ENCODE measurements around the gene MAGI1.
A peak's percentile ranks its signal among the peaks of the same experiment; 100 is the strongest.

Gene MAGI1

GRCh38 chr3:65907232-65908130, 131.2 kb downstream of the MAGI1 start:
- Histone ChIP-seq H3K56ac (ENCODE audit: low read length) (peak overlapping the region; percentile 17), H2BK15ac (replicated peaks; ENCODE audit: low read depth) (no peak overlapping the region), H3K9ac (ENCODE audit: low read length) (no peak overlapping the region), H2AK5ac (ENCODE audit: low read length) (no peak overlapping the region), H4K8ac (ENCODE audit: low read depth, low read length) (no peak overlapping the region), H3K4me2 (ENCODE audit: low read length) (no peak overlapping the region), H3K4me1 (ENCODE audit: control insufficient read depth, low read depth, low read length) (peaks cover 7% of the 10 kb centered on the region), H3K79me2 (ENCODE audit: control insufficient read depth, insufficient read depth, low read length) (peaks cover 7% of the 10 kb centered on the region), H3K27ac (ENCODE audit: low read depth, low read length) (no peak overlapping the region), H3K36me3 (ENCODE audit: control insufficient read depth, insufficient read depth, low read length) (no peaks in the 10 kb centered on the region), H4K5ac (ENCODE audit: low read length) (no peak overlapping the region), H3K27me3 (ENCODE audit: insufficient read depth, low read length, poor library complexity) (no peaks in the 10 kb centered on the region), H2BK5ac (ENCODE audit: low read length) (no peak overlapping the region), H3K23ac (ENCODE audit: low read length) (no peak overlapping the region), H3K79me1 (ENCODE audit: low read length) (no peaks in the 10 kb centered on the region), H3K18ac (ENCODE audit: low read length) (no peak overlapping the region), H2BK120ac (ENCODE audit: low read depth, low read length) (no peak overlapping the region), H3K4ac (ENCODE audit: low read depth, low read length) (peak overlapping the region; percentile 55), H3K4me3 (ENCODE audit: low read length) (no peak overlapping the region)
- WGBS (ENCODE audit: extremely low coverage, insufficient coverage, low lambda C conversion rate), result no CpG with 5 or more reads among the region's 9 CpGs
- peak; percentile 83 for DNase-seq

GRCh38 chr3:65905771-65906170, 132.9 kb downstream of the MAGI1 start:
- Histone ChIP-seq H2BK5ac (ENCODE audit: low read length) (no peak overlapping the region), H3K27me3 (ENCODE audit: insufficient read depth, low read length, poor library complexity) (no peaks in the 10 kb centered on the region), H3K18ac (ENCODE audit: low read length) (no peak overlapping the region), H2AK5ac (ENCODE audit: low read length) (no peak overlapping the region), H3K79me2 (ENCODE audit: control insufficient read depth, insufficient read depth, low read length) (peaks cover 7% of the 10 kb centered on the region), H3K9ac (ENCODE audit: low read length) (no peak overlapping the region), H2BK15ac (replicated peaks; ENCODE audit: low read depth) (no peak overlapping the region), H4K8ac (ENCODE audit: low read depth, low read length) (no peak overlapping the region), H3K56ac (ENCODE audit: low read length) (no peak overlapping the region), H3K4me2 (ENCODE audit: low read length) (no peak overlapping the region), H3K4ac (ENCODE audit: low read depth, low read length) (no peak overlapping the region), H2BK120ac (ENCODE audit: low read depth, low read length) (no peak overlapping the region), H3K27ac (ENCODE audit: low read depth, low read length) (no peak overlapping the region), H3K36me3 (ENCODE audit: control insufficient read depth, insufficient read depth, low read length) (no peaks in the 10 kb centered on the region), H3K4me3 (ENCODE audit: low read length) (no peak overlapping the region), H3K23ac (ENCODE audit: low read length) (no peak overlapping the region), H4K5ac (ENCODE audit: low read length) (no peak overlapping the region), H3K79me1 (ENCODE audit: low read length) (peaks cover 2% of the 10 kb centered on the region), H3K4me1 (ENCODE audit: control insufficient read depth, low read depth, low read length) (peaks cover 11% of the 10 kb centered on the region)
- no CpG with 5 or more reads among the region's 2 CpGs for WGBS (ENCODE audit: extremely low coverage, insufficient coverage, low lambda C conversion rate)
- no peak for DNase-seq

GRCh38 chr3:65904016-65904415, 134.7 kb downstream of the MAGI1 start:
- Histone ChIP-seq H3K18ac (ENCODE audit: low read length) (no peak overlapping the region), H2BK120ac (ENCODE audit: low read depth, low read length) (no peak overlapping the region), H3K4me3 (ENCODE audit: low read length) (no peak overlapping the region), H2BK5ac (ENCODE audit: low read length) (no peak overlapping the region), H3K23ac (ENCODE audit: low read length) (no peak overlapping the region), H3K79me1 (ENCODE audit: low read length) (peaks cover 5% of the 10 kb centered on the region), H3K36me3 (ENCODE audit: control insufficient read depth, insufficient read depth, low read length) (no peaks in the 10 kb centered on the region), H4K8ac (ENCODE audit: low read depth, low read length) (no peak overlapping the region), H3K56ac (ENCODE audit: low read length) (no peak overlapping the region), H3K9ac (ENCODE audit: low read length) (no peak overlapping the region), H3K4me2 (ENCODE audit: low read length) (no peak overlapping the region), H4K5ac (ENCODE audit: low read length) (no peak overlapping the region), H2BK15ac (replicated peaks; ENCODE audit: low read depth) (no peak overlapping the region), H3K27ac (ENCODE audit: low read depth, low read length) (no peak overlapping the region), H3K79me2 (ENCODE audit: control insufficient read depth, insufficient read depth, low read length) (peaks cover 9% of the 10 kb centered on the region), H3K4me1 (ENCODE audit: control insufficient read depth, low read depth, low read length) (peaks cover 11% of the 10 kb centered on the region), H3K4ac (ENCODE audit: low read depth, low read length) (no peak overlapping the region), H3K27me3 (ENCODE audit: insufficient read depth, low read length, poor library complexity) (no peaks in the 10 kb centered on the region), H2AK5ac (ENCODE audit: low read length) (no peak overlapping the region)
- no peak for DNase-seq

- WGBS (ENCODE audit: extremely low coverage, insufficient coverage, low lambda C conversion rate), result no CpG with 5 or more reads among the region's 8 CpGs
- Histone ChIP-seq H2BK120ac (ENCODE audit: low read depth, low read length) (no peak overlapping the region), H3K27ac (ENCODE audit: low read depth, low read length) (peak overlapping the region; percentile 54), H3K4ac (ENCODE audit: low read depth, low read length) (no peak overlapping the region), H2AK5ac (ENCODE audit: low read length) (no peak overlapping the region), H3K9ac (ENCODE audit: low read length) (peak overlapping the region; percentile 36), H2BK15ac (replicated peaks; ENCODE audit: low read depth) (no peak overlapping the region), H4K5ac (ENCODE audit: low read length) (no peak overlapping the region), H3K56ac (ENCODE audit: low read length) (peak overlapping the region; percentile 59), H3K36me3 (ENCODE audit: control insufficient read depth, insufficient read depth, low read length) (no peaks in the 10 kb centered on the region), H2BK5ac (ENCODE audit: low read length) (no peak overlapping the region), H3K79me1 (ENCODE audit: low read length) (peaks cover 5% of the 10 kb centered on the region), H3K4me2 (ENCODE audit: low read length) (peak overlapping the region; percentile 9), H3K79me2 (ENCODE audit: control insufficient read depth, insufficient read depth, low read length) (peaks cover 9% of the 10 kb centered on the region), H3K18ac (ENCODE audit: low read length) (peak overlapping the region; percentile 40), H3K23ac (ENCODE audit: low read length) (no peak overlapping the region), H4K8ac (ENCODE audit: low read depth, low read length) (no peak overlapping the region), H3K4me3 (ENCODE audit: low read length) (no peak overlapping the region), H3K27me3 (ENCODE audit: insufficient read depth, low read length, poor library complexity) (no peaks in the 10 kb centered on the region), H3K4me1 (ENCODE audit: control insufficient read depth, low read depth, low read length) (peaks cover 9% of the 10 kb centered on the region)
- peak; percentile 95 for DNase-seq
Measured at GRCh38 chr3:65902304-65902793, 136.4 kb downstream of the MAGI1 start.

GRCh38 chr3:65901226-65901625, 137.5 kb downstream of the MAGI1 start:
- DNase-seq, result no peak
- Histone ChIP-seq H3K4me3 (ENCODE audit: low read length) (no peak overlapping the region), H3K4me2 (ENCODE audit: low read length) (no peak overlapping the region), H3K4me1 (ENCODE audit: control insufficient read depth, low read depth, low read length) (peaks cover 7% of the 10 kb centered on the region), H3K27ac (ENCODE audit: low read depth, low read length) (no peak overlapping the region), H2BK120ac (ENCODE audit: low read depth, low read length) (no peak overlapping the region), H2BK5ac (ENCODE audit: low read length) (no peak overlapping the region), H3K56ac (ENCODE audit: low read length) (no peak overlapping the region), H4K8ac (ENCODE audit: low read depth, low read length) (no peak overlapping the region), H3K9ac (ENCODE audit: low read length) (no peak overlapping the region), H3K18ac (ENCODE audit: low read length) (peak overlapping the region; percentile 70), H3K23ac (ENCODE audit: low read length) (no peak overlapping the region), H3K36me3 (ENCODE audit: control insufficient read depth, insufficient read depth, low read length) (no peaks in the 10 kb centered on the region), H3K79me1 (ENCODE audit: low read length) (peaks cover 5% of the 10 kb centered on the region), H3K4ac (ENCODE audit: low read depth, low read length) (no peak overlapping the region), H3K27me3 (ENCODE audit: insufficient read depth, low read length, poor library complexity) (no peaks in the 10 kb centered on the region), H2AK5ac (ENCODE audit: low read length) (no peak overlapping the region), H2BK15ac (replicated peaks; ENCODE audit: low read depth) (no peak overlapping the region), H4K5ac (ENCODE audit: low read length) (no peak overlapping the region), H3K79me2 (ENCODE audit: control insufficient read depth, insufficient read depth, low read length) (peaks cover 8% of the 10 kb centered on the region)
- WGBS (ENCODE audit: extremely low coverage, insufficient coverage, low lambda C conversion rate), result no CpG with 5 or more reads among the region's 7 CpGs

Data from mesendoderm (in vitro differentiated cells).